Inferior parietal cortex (tissue), 1 donor: ENCODE data around the gene OPRD1.
A peak's percentile ranks its signal among the peaks of the same experiment; 100 is the strongest.

Experiments used
- DNase-seq: peaks from one replicate; pipeline ENCODE4 v3.0.0-alpha.2; 2016; ENCODE audit errors: extremely low spot score

Gene OPRD1

DNA sequence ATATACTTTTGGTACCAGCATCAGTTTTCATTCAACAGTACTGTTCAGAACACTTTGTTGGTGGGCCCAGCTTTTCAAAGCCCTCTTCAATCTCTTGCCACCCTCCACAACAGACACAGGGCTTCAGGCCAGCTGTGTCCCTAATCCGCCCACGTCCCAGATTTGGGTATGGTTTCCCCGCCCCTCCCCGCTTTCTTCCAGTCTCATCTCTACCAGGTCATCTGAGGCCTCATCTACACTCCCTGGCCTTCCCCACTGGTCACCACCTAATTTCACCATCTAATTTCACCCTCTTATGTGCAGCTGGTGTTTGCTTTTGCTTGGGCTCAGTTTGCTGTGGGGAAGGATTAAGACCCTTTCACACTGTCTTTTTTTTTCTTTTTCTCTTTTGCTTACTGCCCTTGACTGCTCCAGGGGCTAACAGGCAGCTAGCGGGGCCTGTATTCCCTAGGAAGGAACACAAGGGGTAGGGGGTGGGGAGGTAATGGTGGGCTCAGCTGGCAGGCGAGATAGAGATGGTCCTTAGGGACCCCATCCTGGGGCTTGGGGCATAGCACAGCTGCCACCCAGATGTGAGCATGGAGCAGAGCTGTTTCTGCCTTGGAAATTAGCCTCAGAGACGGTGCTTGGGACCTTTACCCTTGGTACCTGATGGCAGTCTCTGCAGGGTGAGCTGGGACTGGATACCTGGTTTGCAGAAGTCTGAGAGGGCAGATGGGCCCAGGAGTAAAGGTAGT lies 98.6 kb downstream of the OPRD1 start:
- no peak for DNase-seq

DNA sequence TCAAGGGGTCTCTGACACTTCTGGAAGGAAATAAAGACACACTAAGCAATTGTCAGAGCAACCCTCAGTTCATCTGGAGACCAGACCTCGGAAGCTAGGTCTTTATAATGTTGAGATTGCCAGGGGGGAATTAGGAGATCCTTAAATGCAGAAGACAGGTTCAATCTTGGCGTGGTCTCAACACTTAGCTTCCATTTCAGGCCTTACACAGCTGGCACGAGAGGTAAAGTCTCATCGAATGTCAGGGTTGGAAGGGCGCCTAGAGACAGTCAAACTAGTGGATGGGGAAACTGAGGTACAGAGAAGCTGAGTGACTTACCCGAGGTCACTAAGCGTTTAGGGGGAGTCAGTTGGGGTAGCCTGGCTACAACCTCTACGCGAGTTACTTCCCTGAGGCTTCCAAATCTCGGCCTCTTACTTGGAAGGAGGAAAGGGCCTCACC lies 101.8 kb downstream of the OPRD1 start:
- no peak for DNase-seq

DNA sequence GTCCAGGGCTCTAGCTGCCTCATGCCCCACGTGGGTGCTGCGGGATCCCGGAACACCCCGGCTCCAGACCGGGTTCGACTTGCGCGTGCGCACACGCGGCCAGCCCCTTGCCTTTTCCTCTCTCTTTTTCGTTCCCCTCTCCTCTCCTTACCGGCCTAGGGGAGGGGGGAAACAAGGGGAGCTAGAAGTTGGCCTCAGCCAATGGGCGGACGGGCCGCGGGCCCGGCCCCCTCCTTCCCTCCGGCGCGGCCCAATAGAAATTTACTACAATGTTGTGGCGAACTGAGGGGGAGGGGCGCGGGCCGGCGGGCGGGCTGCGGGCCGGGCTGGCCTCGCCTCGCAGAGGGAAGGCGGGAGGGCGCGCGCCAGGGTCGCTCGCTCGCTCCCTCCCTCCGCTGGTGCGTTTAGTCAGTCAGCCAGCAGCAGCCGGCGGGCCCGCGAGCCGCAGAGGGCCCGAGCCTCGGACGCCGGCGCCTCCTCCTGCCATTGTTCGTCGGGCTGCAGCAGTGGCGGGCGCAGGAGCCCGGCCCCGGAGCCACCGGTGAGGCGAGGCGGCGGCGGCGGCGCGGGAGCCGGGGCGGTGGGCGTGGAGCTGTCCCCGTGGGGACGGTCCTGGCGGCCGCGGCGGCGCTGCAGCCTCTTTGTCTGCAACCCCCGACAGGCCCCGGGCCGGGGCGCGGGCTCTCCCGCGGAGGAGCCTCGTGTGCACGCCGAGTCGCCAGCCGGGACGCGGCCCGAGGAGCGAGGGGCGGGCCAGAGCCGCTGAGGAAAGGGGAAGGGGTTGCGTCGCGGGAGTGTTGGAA lies 102.5 kb downstream of the OPRD1 start, which contains the start of gene EPB41:
EPB41 (plus strand) TSS at position 342 of the 803 bp plus-strand sequence. CDS start 72,869 bp downstream, outside the sequence.
- DNase-seq: peak; percentile 81

DNA sequence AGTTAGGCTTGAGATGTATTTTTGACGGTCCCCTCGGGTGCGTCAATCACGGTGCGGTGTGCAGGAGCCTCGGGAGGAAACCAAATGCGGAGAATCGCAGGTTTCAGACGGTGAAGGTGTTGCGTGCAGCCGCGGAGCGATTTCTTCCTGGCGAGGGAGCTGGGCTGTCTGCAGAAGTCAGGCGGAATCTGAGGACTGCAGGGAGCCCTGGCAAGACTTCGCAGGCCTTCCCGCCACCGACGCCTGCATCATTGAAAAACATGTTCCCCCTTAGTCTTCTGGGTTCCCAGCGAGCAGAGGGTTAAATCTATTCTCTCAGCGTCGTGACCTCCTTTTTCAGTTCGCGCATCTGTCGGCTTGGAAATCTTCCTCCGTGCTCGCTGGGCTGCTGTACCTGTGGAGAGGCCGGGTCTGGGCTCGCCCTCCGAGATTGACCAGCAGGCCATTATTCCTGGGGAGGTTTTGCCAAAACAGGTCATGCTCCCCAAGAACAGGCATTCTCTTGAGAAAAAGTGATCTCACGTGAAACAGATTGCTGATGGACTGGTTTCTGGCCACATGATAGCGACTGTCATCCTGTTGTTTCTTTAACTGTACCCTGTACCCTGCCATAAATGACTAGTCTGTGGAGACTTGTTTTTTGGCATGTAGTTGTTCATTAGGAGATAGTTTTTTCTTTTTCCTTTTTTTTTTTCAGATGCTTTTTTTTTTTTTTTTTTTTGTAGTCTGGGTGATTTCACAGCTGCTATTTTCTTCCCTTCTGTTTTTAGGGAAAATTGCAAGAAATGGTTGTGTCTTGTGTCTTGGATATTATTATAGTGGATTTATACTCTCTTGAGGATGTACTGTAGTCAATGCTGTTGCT lies 103.3 kb downstream of the OPRD1 start:
- no peak for DNase-seq

DNA sequence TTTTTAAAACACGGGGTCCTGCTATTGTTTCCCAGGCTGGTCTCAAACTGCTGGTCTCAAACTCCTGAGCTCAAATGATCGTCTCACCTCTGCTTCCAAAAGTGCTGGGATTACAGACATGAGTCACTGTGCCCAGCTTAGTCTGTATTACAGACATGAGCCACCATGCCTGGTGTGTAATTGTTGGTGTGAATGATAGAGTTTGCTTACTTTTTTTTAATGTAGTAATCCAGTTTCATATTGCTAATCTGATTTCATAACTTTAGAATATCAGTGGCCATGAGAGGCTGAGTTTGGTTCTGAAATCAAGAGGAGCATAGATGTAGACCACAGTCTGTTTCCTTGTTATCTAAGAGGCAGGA lies 105.8 kb downstream of the OPRD1 start:
- DNase-seq: no peak
